ENCODE data around the gene PINLYP.

Gene PINLYP

GRCh38 chr19:43562698-43563241 is 12.8 kb upstream of the PINLYP start:
- ChIA-PET CTCF (no interaction called here), POLR2A (no interaction called here)
- no peak for TF ChIP-seq ARNT (IDR thresholded peaks at IDR 0.05)
- DNase-seq (ENCODE audit: extremely low spot score) = no peak

- CTCF ChIA-PET = interaction anchor here (1.7 kb wide), 1 partner anchor 9 kb away, joined by 5 read pairs; no protein-coding TSS in a partner anchor
- no peak for DNase-seq (ENCODE audit: extremely low spot score)
- no peak for TF ChIP-seq CTBP1 (IDR thresholded peaks at IDR 0.05; ENCODE audit: borderline replicate concordance)
- TF ChIP-seq ARNT (IDR thresholded peaks at IDR 0.05) = no peak
- no peak for TF ChIP-seq L3MBTL2 (conservative IDR thresholded peaks at IDR 0.05)
- no peak for TF ChIP-seq ELF4 (IDR thresholded peaks at IDR 0.05)
- no peak for TF ChIP-seq FOXA1 (IDR thresholded peaks at IDR 0.05)
- TF ChIP-seq NFRKB (IDR thresholded peaks at IDR 0.05) = no peak
- no peak for TF ChIP-seq ZNF384 (IDR thresholded peaks at IDR 0.05)
- no peak for TF ChIP-seq LEF1 (IDR thresholded peaks at IDR 0.05; ENCODE audit: borderline replicate concordance)
- TF ChIP-seq BHLHE40 (IDR thresholded peaks at IDR 0.05; ENCODE audit: borderline replicate concordance) = no peak
- no peak for TF ChIP-seq SP1 (IDR thresholded peaks at IDR 0.05)
- no peak for TF ChIP-seq FOXK2 (IDR thresholded peaks at IDR 0.05)
- no peak for TF ChIP-seq TARDBP (IDR thresholded peaks at IDR 0.05)
- TF ChIP-seq, protein P1, sequence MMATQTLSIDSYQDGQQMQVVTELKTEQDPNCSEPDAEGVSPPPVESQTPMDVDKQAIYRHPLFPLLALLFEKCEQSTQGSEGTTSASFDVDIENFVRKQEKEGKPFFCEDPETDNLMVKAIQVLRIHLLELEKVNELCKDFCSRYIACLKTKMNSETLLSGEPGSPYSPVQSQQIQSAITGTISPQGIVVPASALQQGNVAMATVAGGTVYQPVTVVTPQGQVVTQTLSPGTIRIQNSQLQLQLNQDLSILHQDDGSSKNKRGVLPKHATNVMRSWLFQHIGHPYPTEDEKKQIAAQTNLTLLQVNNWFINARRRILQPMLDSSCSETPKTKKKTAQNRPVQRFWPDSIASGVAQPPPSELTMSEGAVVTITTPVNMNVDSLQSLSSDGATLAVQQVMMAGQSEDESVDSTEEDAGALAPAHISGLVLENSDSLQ (IDR thresholded peaks at IDR 0.05) = no peak
- no peak for TF ChIP-seq SUZ12 (IDR thresholded peaks at IDR 0.05)
- POLR2A ChIA-PET = interaction anchor here (0.8 kb wide), 1 partner anchor 9 kb away, joined by 3 read pairs; no protein-coding TSS in a partner anchor
These were observed 11.7 kb upstream of the PINLYP start for GRCh38 chr19:43563816-43564457.

DNA sequence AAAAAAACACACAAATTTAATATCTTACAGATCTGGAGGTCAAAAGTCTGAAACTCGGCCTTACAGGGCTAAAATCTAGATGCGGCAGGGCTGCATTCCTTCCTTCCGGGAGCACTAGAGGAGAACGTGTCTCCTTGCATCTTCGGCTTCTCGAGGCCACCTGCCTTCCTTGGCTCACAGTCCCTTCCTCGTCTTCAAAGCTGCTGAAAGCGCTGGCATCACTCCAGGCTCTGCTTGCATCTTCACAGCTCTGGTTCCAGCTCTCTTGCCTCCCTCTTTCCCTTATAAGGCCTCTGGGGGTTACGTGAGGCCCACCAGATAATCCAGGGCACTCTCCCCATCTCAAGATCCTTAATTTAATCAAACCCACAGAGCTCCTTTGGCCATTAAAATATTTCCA is 10.8 kb upstream of the PINLYP start:
- CTCF ChIA-PET = interaction anchor here (1.7 kb wide), 1 partner anchor 10 kb away, joined by 5 read pairs; no protein-coding TSS in a partner anchor
- DNase-seq (ENCODE audit: extremely low spot score) = no peak
- POLR2A ChIA-PET = no interaction called here
- TF ChIP-seq ARNT (IDR thresholded peaks at IDR 0.05) = no peak
- no peak for TF ChIP-seq FOXK2 (IDR thresholded peaks at IDR 0.05)
- TF ChIP-seq ELF4 (IDR thresholded peaks at IDR 0.05) = no peak
- TF ChIP-seq LEF1 (IDR thresholded peaks at IDR 0.05; ENCODE audit: borderline replicate concordance) = no peak
- TF ChIP-seq L3MBTL2 (conservative IDR thresholded peaks at IDR 0.05) = no peak
- no peak for TF ChIP-seq BHLHE40 (IDR thresholded peaks at IDR 0.05; ENCODE audit: borderline replicate concordance)
- no peak for TF ChIP-seq NFRKB (IDR thresholded peaks at IDR 0.05)
- TF ChIP-seq FOXA1 (IDR thresholded peaks at IDR 0.05) = no peak
- TF ChIP-seq CTBP1 (IDR thresholded peaks at IDR 0.05; ENCODE audit: borderline replicate concordance) = no peak
- TF ChIP-seq FOXM1 (IDR thresholded peaks at IDR 0.05; ENCODE audit: borderline replicate concordance) = no peak
- TF ChIP-seq SUZ12 (IDR thresholded peaks at IDR 0.05) = no peak
- TF ChIP-seq, protein P1 (IDR thresholded peaks at IDR 0.05) = no peak
- TF ChIP-seq ZNF384 (IDR thresholded peaks at IDR 0.05) = no peak
- no peak for TF ChIP-seq HDGF (IDR thresholded peaks at IDR 0.05; ENCODE audit: borderline replicate concordance)
- TF ChIP-seq TARDBP (IDR thresholded peaks at IDR 0.05) = no peak
- no peak for TF ChIP-seq SP1 (IDR thresholded peaks at IDR 0.05)

DNA sequence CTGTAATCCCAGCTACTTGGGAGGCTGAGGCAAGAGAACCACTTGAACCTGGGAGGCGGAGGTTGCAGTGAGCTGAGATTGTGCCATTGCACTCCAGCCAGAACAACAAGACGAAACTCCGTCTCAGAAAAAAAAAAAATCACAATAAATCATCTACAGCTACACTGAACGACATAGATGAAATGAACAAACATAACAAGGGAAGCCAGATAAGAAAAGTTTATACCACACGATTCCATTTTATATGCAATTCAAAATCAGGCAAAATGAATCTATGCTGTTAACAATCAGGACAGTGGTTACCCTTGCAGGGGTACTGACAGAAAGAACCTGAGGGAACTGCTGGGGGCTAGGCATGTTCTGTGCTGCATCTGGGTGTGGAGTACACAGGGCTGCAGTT is 5.9 kb upstream of the PINLYP start:
- TF ChIP-seq FOXM1 (IDR thresholded peaks at IDR 0.05; ENCODE audit: borderline replicate concordance) (no peak), TARDBP (IDR thresholded peaks at IDR 0.05) (no peak), HDGF (IDR thresholded peaks at IDR 0.05; ENCODE audit: borderline replicate concordance) (no peak), CTBP1 (IDR thresholded peaks at IDR 0.05; ENCODE audit: borderline replicate concordance) (no peak), L3MBTL2 (conservative IDR thresholded peaks at IDR 0.05) (no peak), FOXA1 (IDR thresholded peaks at IDR 0.05) (no peak), ZNF384 (IDR thresholded peaks at IDR 0.05) (no peak), BHLHE40 (IDR thresholded peaks at IDR 0.05; ENCODE audit: borderline replicate concordance) (no peak), SP1 (IDR thresholded peaks at IDR 0.05) (no peak), LEF1 (IDR thresholded peaks at IDR 0.05; ENCODE audit: borderline replicate concordance) (no peak), ELF4 (IDR thresholded peaks at IDR 0.05) (no peak), ARNT (IDR thresholded peaks at IDR 0.05) (no peak), SUZ12 (IDR thresholded peaks at IDR 0.05) (no peak), NFRKB (IDR thresholded peaks at IDR 0.05) (no peak), FOXK2 (IDR thresholded peaks at IDR 0.05) (no peak)
- TF ChIP-seq, protein P1 (IDR thresholded peaks at IDR 0.05) = no peak
- CTCF ChIA-PET = no interaction called here
- POLR2A ChIA-PET = no interaction called here
- no peak for DNase-seq (ENCODE audit: extremely low spot score)

DNA sequence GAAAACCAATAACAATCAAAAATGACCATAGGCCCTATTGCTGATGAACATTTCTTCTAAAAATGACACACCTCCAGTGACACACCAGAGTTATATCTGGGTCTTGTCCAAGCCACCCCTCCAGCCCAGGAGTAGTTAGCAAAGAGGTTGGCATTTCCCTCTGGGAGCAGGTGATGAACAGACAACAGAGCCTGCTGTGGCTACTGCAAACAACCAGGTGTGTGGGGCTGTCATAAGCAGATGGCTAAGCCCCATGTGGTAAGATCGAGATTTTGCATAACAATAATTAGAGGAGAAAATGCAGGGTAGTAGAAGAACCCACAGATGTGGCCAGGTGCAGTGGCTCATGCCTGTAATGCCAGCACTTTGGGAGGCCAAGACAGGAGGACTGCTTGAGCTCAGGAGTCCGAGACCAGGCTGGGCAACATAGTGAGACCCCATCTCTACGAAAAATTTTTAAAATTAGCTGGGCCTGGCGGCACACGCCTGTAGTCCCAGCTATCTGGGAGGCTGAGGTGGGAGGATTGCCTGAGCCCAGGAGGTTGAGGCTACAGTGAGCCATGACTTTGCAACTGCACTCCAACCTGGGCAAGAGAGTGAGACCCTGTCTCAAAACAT is 5.3 kb upstream of the PINLYP start:
- no peak for TF ChIP-seq FOXK2 (IDR thresholded peaks at IDR 0.05)
- DNase-seq (ENCODE audit: extremely low spot score) = no peak
- ChIA-PET POLR2A (interaction anchor here (1.2 kb wide), 1 partner anchor 26 kb away, joined by 5 read pairs; the partner anchor contains the start of genes IRGQ and ZNF576), CTCF (no interaction called here)

DNA sequence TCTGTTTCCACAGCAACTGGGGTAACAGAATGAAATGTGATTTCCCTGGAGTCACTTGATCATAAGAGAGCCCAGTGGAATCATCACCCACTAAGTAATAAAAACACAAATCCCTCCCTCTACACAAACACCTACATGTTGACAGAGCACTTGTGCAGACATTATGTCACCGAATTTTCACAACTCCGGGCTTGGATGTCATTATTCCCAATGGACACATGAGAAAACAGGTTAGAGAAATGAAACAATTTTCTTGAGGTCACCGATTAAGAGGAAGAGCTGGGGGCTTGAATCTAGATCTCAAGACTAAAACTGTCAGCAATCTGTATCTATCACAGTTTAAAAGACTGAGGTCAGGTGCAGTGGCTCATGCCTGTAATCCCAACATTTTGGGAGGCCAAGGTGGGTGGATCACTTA is 3.4 kb upstream of the PINLYP start:
- TF ChIP-seq CTBP1 (IDR thresholded peaks at IDR 0.05; ENCODE audit: borderline replicate concordance) = no peak
- no peak for TF ChIP-seq ELF4 (IDR thresholded peaks at IDR 0.05)
- no peak for TF ChIP-seq LEF1 (IDR thresholded peaks at IDR 0.05; ENCODE audit: borderline replicate concordance)
- TF ChIP-seq SP1 (IDR thresholded peaks at IDR 0.05) = no peak
- no peak for TF ChIP-seq TARDBP (IDR thresholded peaks at IDR 0.05)
- TF ChIP-seq, protein P1 (IDR thresholded peaks at IDR 0.05) = no peak
- no peak for TF ChIP-seq ZNF384 (IDR thresholded peaks at IDR 0.05)
- no peak for TF ChIP-seq FOXM1 (IDR thresholded peaks at IDR 0.05; ENCODE audit: borderline replicate concordance)
- no peak for TF ChIP-seq SUZ12 (IDR thresholded peaks at IDR 0.05)
- no peak for DNase-seq (ENCODE audit: extremely low spot score)
- CTCF ChIA-PET = no interaction called here
- POLR2A ChIA-PET = no interaction called here
